ENCODE data around the gene GFPT2. TPM values are rescaled to one million over a fixed set of nuclear protein-coding genes. Genes with fewer than 3 reads are reported as not detected.

Gene GFPT2
- total and polyA plus RNA-seq, 2 of the 4 experiments (the other 2 are of a cell fraction): 20.3 to 20.8 TPM

DNA sequence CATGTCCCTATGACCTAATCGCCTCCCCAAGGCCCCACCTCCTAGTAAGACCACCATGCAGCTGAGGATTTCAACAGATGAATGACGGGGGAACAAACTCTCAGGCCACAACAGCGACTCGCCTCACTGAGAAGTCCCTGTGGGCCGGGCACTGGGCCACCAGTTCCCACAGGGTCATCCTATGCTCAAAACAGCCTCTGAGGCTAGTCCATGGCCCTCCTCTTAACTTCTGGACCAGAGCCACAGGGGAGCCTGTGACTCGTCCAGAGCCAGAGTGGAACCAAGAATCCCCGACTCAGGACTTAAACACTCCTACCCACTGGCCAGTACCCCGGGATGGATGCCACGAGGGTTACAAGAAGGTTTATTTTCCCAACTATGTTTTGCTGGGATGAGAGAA, 12.3 kb downstream of the GFPT2 start:
- Histone ChIP-seq H3K27me3 (ENCODE audit: control insufficient read depth, insufficient read depth, low read length) (no peaks in the 10 kb centered on the region), H3K9ac (ENCODE audit: low read depth, low read length) (no peak overlapping the region), H3K4me1 (ENCODE audit: control insufficient read depth, insufficient read depth, low read length) (peaks cover 7% of the 10 kb centered on the region; the same call in 1 of the 2 replicates), H2BK120ac (ENCODE audit: low read depth, low read length) (no peak overlapping the region), H4K5ac (ENCODE audit: low read depth, low read length) (no peak overlapping the region), H3K9me3 (ENCODE audit: control insufficient read depth, insufficient read depth, low read length) (no peaks in the 10 kb centered on the region), H2AK5ac (ENCODE audit: low read depth, low read length) (no peak overlapping the region), H3K9me1 (ENCODE audit: insufficient read depth, low read length) (peaks cover 7% of the 10 kb centered on the region; the same call in 1 of the 2 replicates), H4K91ac (ENCODE audit: insufficient read depth, low read depth, low read length) (no peak overlapping the region), H3K14ac (replicated peaks; ENCODE audit: low read depth, low read length) (no peak overlapping the region), H3K36me3 (ENCODE audit: control insufficient read depth, insufficient read depth, low read length) (peaks cover 11% of the 10 kb centered on the region), H3K27ac (ENCODE audit: insufficient read depth, low read length) (no peak overlapping the region), H2AFZ (replicated peaks; ENCODE audit: low read length, poor library complexity) (no peak overlapping the region), H3K79me1 (ENCODE audit: low read depth in 1 of 2, low read length in 2 of 2) (peaks cover 0 to 22% of the 10 kb centered on the region in 2 experiments; a peak in 3 of 4 replicates), H3K23ac (ENCODE audit: low read depth, low read length) (no peak overlapping the region), H2BK5ac (ENCODE audit: low read depth, low read length, poor library complexity, severe bottlenecking) (no peak overlapping the region), H3K18ac (ENCODE audit: low read depth, low read length) (no peak overlapping the region), H2AK9ac (replicated peaks; ENCODE audit: low read depth, low read length, poor library complexity) (no peak overlapping the region), H4K8ac (ENCODE audit: low read depth in 2 of 2, low read length in 2 of 2) (no peak overlapping the region), H2BK20ac (ENCODE audit: low read depth, low read length) (no peak overlapping the region), H3K4me3 (ENCODE audit: insufficient read depth, low read depth, low read length) (no peak overlapping the region), H3K4ac (ENCODE audit: low read depth, low read length) (no peak overlapping the region), H2BK15ac (ENCODE audit: low read depth, low read length) (no peak overlapping the region), H3K4me2 (ENCODE audit: low read depth, low read length) (no peak overlapping the region), H4K20me1 (ENCODE audit: insufficient read depth, low read length) (peaks cover 7% of the 10 kb centered on the region; the same call in 1 of the 2 replicates), H3K56ac (ENCODE audit: extremely low read depth, insufficient read depth, low read length) (no peak overlapping the region)
- CTCF ChIA-PET: no interaction called here
- BruUV-seq (replicated peaks): no TSS peak
- no peak for TF ChIP-seq CEBPB (IDR thresholded peaks at IDR 0.05; ENCODE audit: low read depth, low read length)
- peak; percentile 46; the same call in 1 of the 2 replicates for TF ChIP-seq MAFK (IDR thresholded peaks at IDR 0.05; ENCODE audit: low read depth, low read length)
- ATAC-seq (ENCODE audit: low read depth) (peak; percentile 78), DNase-seq (peak; percentile 58)
- 83% methylated on average over 3 of the region's 9 CpGs; no CpG with 5 or more reads in 1 of the 2 experiments for WGBS, 2 experiments (ENCODE audit: extremely low coverage in 2 of 2, insufficient read length in 1 of 2)
- in situ Hi-C loops (cut with MboI; ENCODE audit: low sequenced_read_pairs) (no loop called here), dilution Hi-C loops (cut with HindIII; ENCODE audit: low sequenced_read_pairs, unreplicated experiment) (no loop called here), intact Hi-C loops (cut with micrococcal nuclease) (no loop called here)
- POLR2A ChIA-PET (ENCODE audit: unreplicated experiment): no interaction called here

Measured in IMR-90 (cell line).